Stimulated activated CD4-positive, alpha-beta T cell treated with anti-CD3 and anti-CD28 coated beads, Interleukin-2, amount 100 ng/mL, for 24 hours (primary cell): ENCODE data around the gene KRT86.
"Not testable (repeated sequence)": the region's sequence is repeated elsewhere in the genome, so short reads cannot be mapped to it uniquely, and the experiment has no call there.

Experiments used
- DNase-seq, 2 donors: peaks; one replicate each; pipeline ENCODE4 v3.0.0-alpha.2; 2020

The KRT86 gene

DNA sequence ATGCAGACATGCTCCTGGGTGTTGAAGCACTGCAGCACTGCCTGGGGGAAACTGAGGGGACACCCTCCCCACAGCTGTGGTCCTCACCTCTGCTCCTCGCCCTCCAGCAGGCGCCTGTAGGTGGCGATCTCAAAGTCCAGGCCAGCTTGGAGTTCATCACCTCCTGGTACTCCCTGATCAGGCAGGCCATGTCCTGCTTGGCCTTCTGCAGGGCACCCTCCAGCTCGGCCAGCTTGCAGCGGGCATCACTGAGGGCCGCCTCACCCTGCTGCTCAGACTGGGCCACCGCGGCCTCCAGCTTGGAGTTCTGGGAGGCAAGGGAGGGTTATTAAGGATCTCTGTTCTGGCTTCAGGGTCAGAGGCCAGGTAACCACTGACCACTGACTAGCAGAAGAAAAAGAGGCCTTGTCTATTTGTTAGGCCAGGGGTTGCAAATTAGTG lies 22.2 kb upstream of the KRT86 start:
- DNase-seq, result peak in 1 of 2 donors; percentile 16

DNA sequence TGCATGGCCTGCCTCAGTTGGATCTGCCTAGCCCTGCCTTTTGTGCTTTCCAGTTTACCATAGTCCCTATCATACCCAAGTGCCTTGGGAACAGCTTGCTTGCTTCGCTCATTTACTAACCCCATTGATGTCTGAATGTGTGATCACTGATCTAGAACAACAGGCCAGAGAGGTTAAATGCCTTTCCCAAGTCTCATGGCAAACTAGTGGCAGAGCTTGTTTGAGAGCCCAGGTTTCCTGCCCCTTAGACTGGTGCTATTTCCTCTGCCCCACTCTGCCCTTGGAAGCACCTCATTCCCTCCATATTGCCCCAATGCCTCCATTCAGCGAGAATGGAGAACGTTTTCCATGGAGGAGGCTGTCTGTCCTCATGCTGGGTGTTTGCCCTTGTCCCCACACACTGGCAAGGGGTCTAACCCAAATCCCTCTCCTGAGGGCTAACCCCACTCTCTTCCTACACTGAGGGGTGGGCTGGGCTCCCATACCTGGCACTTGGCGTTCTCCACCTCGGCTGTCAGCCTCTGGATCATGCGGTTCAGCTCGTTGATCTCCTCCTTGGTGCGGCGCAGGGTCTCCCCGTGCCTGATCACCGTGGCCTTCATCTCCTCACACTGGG lies 21.6 kb upstream of the KRT86 start:
- no peak for DNase-seq

DNA sequence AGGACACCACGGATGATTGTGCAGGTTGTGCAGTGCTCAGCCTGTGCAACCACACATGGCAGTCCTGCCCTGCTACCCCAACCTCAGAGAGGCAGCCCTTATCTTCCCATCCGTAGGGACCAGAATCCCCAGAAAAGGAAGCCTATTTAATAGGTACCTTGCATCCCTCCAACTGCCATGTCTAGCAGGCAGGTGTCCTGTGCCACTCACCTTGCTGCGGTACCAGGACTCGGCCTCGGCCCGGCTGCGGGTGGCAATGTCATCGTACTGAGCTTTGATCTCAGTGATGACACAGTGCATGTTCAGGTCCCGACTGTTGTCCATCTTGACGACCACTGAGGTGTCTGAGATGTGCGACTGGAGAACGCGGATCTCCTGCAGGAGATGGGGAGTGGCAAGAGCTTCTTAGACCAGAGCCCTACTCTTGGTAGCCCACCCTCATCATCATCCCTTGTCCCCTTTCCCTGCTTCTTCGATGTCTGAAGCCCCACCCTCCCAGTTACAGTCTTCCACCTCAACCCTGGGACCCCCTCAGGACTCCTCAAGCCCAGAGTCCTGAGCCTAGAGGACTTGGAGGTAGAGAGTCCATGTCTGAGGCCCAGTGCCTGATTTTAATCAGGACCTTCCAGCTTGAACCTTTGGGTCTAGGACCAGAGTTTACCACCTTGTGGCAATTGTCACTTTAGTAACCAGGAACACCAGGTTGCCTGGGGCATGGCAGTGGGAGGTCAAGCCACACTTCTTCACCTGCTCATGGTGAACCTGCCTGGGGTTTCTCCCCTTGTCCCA lies 20.9 kb upstream of the KRT86 start:
- DNase-seq, result no peak

DNA sequence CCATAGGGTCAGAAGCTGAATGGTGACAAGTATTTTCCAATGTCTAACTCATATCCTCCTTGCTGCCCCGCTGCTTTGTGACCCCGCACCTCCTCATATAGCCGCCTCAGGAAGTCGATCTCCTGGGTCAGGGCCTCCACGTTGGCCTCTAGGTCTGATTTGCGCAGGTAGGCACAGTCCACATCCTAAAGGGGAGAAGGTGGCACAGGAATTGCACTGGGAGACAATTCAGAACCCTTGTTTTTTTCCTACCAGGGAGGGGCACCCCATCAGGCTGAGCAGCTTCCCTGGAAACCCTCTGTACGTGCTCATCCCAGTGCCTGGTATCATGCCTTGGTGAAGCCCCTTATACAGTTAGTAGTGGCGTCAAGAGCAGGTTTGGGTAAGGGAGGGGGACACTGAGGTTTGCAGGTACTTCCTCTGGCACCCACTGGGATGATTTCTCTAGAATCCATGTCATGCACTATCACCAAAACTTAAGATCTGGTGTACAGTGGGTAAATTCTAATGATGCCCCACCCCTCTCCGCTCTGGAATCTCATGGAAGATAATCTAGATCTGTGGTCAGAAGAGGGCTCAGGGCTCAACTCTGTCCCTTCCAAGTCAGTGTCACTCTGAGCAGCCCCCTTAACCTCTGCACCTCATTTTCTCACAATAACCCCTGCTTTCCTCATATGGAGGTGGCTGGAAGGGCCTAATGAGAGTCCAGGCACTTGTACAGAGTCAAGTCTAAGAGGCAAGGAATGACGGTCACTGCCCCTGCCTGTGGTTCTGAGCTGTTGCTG lies 20.1 kb upstream of the KRT86 start:
- DNase-seq, result no peak

DNA sequence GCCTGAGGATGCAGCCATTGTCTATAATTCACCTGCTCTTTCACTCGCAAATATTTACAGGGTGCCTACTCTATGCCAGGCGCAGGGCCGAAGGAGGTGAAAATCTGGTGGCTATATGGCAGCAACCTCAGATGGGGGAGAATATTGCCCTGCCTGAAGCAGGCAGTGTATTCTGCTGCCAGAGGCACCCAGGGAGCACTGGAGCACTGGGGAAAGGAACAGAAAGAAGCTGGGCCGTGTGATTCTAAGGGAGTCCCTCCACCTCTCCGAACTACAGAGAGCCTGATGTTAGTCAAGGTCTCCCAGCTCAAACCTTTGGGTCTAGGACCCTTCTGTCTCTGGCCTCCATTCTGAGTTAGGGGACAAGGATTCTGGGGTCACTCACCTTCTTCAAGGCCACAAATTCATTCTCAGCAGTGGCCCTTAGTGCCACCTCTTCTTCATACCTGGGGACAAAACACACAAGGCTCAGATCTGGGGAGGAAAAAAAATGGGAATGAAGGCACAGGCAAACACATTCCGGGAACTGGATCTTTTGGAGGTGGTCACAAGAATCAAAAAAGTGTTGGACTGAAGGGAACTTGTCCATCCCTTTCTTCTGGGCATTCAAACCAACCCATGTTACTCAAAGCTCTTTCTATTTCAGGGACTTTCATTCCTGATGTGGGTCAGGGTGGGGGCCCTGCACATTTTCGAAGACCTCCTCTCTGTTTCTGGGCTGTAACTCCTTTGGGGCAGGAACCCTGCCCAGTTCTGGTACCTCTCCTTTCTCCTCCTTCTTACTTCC lies 19.3 kb upstream of the KRT86 start:
- no peak for DNase-seq

DNA sequence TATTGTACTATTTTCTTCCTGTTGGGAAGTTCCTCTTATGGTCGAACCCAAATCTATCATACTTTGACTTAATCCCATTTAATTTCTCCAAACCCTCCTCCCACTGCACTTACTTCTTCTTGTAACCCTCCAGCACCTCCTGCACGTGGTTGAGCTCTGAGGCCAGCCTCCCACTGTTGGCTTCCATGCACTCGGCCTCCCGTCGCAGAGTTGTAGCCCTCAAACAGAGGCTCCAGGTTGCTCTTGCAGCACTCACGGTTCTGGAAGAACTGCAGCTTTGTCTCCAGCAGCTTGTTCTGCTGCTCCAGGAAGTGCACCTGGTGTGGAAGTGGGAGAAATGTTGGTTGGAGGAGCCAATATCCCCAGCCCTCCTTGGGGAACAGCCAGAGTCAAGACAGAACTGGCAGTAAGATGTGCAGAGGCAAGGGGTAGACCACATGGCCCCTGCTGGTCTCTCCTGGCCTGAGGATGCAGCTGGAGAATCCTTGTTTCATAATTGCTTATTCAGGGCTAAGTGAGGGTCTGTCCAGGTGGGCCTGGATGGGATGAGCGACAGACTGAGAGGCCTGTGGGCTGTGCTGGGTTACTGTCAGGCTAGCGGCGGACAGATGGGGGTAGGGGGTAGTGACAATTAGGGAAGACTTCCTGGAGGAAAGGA lies 18.4 kb upstream of the KRT86 start:
- no peak for DNase-seq

DNA sequence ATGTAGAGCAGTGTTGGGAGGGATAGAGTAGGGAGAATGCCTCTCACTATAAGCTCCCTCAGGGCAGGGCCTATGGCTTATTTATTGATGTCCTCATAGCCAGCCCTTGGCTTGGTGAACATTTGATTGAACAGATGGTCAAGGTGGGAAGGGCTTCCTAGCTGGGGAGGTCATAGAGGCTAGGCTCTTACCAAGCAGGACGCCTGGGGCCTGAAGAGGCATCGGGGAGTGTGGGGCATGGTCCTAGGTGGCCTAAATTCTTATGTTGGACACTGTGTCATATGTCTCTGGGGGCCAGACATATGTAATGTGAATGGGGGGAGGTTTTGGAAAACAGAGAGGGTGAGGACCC lies 17.9 kb upstream of the KRT86 start:
- DNase-seq, result no peak

DNA sequence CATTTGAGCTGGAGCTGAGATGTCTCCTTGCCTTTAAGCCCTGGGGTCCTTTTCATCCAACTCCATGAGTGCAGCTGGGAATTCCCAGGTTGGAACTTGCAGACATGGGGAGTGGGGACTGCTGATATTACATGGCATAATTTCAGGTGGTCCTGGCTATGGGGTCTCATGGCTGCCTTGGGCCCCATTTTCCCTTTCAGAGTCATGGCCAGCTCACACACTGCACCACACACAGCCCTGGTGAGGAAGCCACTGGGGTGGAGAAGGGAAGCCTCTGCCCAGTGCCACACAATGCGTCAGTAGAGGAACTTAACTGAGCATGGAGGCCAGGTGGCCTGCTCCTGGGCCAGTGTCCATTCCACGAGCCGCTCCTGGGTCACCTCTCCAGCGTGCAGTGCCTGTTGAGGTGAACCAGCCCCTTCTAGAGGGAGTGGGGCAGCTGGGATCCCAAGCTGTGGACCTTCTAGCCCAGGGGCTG lies 17.3 kb upstream of the KRT86 start:
- no peak for DNase-seq

DNA sequence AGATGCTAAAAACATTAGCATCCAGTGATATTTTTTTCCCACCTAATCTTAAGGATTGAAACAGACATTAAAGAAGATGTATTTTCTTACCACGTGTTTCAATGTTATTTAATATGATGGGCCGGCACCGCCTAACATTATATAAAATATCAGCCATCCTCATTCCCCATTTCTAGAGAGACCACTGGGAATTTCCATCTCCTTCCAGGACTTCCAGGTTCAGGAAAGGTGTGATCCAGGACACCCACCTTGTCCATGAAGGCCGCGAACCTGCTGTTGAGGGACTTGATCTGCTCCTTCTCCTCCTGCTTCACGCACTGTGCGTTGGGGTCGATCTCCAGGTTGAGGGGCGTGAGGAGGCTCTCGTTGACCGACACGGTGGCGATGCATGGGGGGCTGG lies 16.5 kb upstream of the KRT86 start:
- DNase-seq, result not testable (repeated sequence)

DNA sequence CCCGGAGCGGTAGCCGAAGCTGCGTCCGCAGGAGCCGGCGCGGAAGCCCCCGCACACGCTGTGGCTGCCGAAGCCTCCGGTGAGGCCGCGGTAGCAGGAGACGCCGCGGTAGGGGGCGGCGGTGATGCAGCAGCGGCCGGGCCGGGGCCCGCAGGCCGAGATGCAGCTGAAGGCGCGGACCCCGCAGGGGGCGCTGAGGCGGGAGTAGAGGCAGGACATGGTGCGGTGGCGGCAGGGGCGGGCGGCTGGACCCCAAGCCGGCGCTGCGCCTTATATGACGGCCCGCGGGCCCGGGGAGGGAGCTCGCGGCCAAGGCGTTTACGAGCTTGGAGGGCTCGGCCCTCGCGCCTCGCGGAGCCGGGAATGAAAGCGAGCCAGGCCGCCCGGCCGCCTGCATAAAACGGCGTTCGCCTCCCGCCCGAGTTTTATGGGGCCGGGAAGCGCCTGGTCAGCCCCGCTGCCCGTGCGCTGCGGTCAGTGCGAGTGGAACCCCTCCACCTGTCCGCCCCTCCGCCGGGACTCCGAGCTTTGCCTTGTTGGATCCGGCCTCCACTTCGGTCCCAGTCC lies 16.0 kb upstream of the KRT86 start:
- no peak for DNase-seq

DNA sequence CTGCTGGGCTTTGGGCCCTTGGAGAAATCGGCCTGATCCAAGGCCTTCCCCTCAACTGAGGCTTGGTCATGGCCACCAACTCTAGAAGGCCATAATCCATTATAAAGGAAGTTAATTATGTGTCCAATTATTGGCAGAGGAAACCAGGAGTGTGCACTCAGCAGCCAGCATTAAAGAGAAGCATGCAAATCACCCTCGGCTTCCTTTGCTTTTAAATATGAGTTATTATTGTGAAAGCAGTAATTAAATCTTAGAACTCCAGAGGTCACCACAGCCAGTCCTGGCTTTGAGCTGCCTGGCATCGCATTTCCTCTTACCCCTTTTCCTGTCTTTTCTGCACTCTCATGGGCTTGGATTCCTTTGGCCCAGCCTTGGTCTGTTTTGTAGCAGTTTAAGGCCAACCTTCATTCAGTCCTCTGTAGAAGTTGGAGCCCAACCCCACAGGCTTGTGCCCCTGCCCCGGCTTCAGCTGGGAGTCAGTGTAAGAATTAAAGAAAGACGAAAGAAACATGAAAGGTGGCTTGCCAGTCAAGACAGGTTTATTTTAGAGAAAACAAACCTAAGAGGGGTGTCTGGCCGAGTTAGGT lies 14.7 kb upstream of the KRT86 start:
- DNase-seq, result no peak

DNA sequence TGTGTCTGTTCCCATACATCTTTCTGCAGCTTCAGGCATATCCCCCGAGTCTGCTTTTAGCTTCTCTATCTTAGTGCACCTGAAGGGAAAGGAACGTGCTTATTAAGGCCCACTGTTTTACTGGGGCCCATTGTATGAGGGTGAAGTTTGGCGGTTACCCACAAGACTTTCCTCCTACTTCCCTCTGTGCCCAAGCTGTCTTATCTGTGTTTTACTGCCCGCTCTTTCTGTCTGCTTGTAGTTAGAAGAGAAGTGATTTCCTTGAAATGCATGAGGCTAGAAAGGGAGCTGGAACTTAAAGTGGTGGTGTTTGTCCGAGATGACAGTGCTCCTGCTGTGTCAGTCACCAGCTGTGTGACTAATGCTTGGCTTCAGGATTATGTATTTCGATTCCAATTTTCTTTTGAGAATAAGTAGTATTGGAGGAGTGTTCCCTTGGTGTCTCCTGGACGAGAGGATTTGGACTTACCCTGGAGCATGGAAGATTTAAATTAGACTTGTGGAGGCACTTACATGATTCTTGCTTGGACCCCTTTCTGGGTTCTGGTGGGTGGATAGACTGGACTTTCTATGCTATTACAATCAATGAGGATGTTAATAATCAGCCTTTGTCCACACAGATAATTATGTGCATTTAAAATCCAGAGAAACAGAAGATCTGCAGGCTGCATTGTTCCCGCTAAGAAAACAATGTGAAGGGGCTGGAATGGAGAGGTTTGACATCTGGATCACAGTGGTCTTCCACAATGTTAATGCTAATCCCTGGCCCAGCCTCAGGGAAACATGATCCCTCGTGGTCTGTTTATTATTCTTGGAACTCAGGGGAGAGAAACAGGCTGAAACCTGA lies 13.9 kb upstream of the KRT86 start:
- DNase-seq, result no peak

DNA sequence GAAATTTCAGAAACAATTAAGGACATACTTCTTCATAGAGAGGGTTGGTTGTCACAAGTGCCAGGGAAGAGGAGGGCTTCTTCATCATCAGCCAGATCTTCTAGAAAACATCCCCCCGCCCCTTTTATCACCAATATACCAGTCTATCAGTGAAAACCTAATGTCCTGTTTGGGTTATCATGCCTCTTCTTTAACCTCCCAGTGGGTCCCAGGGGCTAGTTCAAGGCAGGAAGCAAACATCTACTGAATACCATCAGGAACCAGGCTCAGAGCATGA lies 13.3 kb upstream of the KRT86 start:
- DNase-seq, result no peak

DNA sequence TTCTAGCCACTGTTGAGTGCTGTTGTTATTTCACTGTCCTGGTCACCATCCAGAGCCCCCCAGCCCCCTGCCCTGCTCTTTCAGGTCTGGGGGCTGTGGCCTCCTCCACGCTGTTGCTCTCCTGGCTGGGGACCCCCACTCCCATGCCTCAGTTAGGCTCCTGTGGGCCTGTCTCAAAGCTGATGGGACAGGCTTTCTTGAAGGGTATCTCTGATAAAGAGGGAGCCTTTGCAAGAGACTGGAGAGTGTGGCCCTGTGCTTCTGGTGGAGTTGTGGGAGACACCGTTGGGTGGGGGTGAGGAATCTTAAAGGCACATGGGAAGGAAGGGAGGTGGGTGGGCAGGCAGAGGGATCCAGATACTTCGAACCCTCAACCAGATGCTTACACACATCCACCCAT lies 12.2 kb upstream of the KRT86 start:
- DNase-seq, result no peak

DNA sequence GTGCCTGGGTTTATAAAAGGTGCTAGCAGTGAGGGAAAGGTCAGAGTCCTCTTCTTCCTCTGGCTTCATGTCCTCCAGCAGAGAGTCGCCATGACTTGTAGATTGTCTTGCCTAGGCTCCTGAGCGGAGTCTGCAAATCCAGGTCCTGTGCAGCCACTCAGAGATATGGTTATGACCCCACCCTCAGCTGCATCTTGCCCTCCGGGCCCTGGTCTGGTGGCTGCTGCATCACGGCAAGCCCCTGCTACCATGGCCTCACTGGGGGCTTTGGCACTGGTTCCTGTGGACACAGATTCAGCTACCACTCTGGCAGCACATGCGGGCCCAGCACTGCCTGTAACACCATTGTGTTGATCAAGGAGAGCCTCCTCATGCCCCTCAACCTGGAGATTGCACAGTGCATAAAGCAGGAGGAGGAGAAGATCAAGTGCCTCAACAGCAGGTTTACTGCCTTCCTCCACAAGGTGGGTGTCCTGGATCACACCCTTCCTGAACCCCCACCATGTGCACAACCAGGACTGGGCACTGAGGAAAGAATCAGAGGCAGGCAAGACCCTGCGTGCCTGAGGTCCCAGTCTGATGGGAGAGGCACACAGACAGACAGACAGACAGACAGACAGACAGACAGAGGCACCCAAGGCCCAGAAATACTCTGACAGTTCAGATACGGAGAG lies 10.5 kb upstream of the KRT86 start:
- no peak for DNase-seq

DNA sequence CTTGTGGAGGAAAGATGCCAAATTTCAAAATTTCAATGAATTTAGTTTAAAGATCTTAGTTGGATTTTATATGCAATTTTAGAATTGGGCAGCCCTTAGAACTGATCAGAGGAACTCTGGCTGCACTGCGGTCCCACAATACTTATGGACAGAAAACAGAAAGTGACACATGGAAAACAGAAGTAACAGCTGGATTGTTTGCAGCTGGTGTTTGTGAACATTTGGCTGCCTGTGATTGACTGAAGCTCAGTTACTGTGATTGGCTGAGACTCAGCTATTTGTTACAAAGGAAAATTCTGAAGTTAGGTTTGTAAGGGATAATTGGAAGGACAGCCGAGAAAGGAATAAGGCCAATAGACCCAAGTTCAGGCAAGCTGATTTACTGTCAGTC lies 10.0 kb upstream of the KRT86 start:
- DNase-seq, result no peak

DNA sequence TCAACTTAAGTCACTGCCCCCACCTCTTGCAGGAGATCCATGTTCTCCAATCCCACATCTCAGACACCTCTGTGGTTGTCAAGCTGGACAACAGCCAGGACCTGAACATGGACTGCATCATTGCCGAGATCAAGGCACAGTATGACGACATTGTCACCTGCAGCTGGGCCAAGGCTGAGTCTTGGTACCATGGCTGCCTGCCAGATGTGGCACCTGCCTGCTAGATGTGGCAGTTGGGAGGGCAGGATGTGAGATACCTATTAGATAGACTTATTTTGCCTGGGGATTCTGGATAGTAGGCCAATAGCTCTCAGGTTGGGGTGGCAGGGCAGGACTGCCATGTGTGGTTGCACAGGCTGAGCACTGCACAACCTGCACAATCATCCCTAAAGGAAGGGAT lies 7.9 kb upstream of the KRT86 start:
- no peak for DNase-seq

DNA sequence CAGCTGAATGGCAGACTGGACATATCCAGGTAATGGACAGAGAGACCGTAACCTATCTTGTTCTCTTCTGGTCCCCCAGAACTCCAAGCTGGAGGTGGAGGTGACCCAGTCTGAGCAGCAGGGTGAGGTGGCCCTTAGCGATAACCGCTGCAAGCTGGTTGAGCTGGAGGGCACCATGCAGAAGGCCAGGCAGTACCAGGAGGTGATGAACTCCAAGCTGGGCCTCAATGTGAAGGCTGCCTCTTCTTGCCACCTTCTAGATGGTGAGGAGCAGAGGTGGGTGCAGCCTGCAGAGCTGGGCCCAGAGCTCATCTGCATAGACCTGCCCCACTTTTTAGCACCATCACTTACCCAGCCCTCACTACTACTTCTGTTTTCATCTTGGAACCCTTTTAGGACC lies 7.2 kb upstream of the KRT86 start:
- no peak for DNase-seq

DNA sequence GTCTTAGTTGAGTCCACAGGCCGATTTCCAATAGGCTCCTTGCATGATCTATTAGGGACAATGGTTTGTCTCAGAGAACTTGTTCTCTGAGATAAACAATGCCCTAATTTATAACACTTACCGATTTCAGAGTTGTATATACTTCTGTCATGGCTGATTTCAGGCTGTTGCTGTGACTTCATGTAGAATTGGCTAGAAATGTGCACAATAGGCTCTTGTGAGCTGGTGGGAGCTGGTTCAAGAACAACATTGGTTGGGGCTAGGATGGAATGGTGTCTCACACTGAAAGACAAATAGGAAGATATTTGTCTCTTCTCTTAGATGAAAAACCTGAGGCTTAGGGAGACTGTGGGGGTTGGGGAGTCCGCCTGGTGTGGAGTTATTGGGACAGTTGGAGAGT lies 6.7 kb upstream of the KRT86 start:
- no peak for DNase-seq

DNA sequence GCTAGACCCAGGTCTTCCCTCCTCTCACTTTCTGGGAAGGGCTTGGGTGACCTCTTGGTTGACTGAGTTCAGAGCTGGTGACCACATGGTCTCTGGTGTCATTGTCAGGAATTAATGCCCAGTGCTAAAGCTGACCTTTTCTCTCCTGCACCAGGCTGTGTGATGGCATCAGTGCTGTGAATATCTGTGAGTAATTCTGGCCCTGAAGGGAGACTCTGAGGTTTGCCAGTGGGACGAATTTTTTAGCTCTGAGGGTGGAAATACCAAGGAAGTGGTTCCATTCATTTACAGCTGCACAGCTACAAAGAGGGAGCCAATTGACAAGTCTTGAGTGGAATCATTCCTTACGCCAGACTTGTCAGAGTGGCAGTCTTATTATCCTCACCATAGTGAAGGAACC lies 6.2 kb upstream of the KRT86 start:
- no peak for DNase-seq
